Stimulated activated CD8-positive, alpha-beta memory T cell treated with anti-CD3 and anti-CD28 coated beads, Interleukin-12 subunit alpha, Interleukin-12 subunit beta, amount 100 ng/mL, for 4 hours (primary cell): ENCODE measurements around the gene HOXD8.

Experiments used
- DNase-seq: peaks from one replicate; pipeline ENCODE4 v3.0.0-alpha.2; 2020; ENCODE audit warnings: low read depth

Gene HOXD8

DNA sequence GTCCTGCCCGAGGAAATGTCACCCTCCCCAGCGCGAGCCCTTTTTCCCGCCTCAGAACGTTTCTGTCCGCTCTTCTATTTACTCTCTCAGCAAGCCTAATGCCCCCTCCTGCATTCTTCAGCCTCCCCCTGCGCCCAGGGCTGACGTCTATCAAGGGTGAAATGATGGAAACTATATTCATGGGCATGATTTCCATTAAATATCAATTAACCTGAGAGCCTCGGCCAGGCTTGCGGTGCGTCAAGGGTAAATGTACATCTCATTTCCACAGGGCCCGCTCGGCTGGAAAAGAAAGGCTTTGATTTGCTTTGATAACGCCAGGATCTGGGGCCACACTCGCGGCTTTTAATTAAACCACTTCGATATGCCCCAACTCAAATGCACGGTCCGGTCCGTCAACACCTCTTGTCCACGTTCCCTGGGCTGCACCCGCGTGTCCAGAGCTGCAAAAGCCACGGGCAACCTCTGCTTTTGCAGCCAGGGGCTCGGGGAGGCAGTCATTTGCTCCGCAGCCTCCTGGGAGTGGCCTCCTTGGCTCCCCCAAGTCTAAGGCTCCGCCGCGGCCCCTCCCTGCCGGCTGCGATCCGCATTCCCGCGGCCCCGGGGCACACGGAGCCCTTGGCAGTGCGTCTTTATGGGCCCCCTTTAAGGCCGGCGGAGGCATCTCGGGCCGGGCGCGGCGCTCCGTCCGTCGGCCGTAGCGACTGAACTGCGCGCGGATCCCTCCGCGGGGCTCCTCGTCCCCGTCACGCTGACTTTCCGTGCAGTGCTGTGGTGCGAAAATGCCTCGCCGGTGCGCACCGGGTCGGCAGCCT is at the start of gene HOXD8:
HOXD8 (plus strand) TSS at position 724 of the 815 bp plus-strand sequence. CDS start 662 bp downstream, outside the sequence.
- no peak for DNase-seq

DNA sequence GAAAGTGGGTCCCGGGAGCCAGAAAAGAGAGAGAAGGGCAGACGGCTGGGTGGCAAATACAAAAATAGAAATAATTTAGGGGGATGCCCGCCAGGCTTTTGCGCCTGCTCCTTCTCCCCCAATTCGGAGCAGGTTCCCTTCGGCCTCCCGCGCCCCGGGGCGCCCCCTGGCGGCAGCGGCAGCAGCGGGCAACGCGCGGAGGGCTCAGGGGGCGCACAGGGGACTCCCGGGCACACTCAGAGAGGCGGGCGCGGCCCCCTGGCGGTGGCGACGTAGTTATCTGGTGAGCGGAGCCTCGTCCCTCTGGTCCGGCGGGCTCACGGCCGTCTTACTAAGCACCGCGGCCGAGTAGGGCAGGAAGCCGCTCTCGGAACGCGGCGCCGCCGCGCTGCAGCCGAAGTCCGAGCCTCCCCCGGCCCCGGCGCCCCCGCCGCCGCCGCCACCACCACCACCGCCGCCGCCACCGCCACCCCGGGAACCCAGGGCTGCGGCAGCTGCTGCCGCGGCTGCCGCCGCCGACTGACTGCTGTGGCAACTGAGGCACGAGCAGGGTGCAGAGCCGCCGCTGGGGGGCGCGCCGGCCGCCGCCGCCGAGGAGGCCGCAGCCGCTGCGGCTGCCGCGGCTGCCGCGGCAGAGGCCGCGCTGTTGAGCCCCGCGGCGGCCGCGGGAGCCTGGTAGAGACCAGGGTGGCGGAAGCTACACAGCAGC is 49.5 kb upstream of the HOXD8 start:
- no peak for DNase-seq

DNA sequence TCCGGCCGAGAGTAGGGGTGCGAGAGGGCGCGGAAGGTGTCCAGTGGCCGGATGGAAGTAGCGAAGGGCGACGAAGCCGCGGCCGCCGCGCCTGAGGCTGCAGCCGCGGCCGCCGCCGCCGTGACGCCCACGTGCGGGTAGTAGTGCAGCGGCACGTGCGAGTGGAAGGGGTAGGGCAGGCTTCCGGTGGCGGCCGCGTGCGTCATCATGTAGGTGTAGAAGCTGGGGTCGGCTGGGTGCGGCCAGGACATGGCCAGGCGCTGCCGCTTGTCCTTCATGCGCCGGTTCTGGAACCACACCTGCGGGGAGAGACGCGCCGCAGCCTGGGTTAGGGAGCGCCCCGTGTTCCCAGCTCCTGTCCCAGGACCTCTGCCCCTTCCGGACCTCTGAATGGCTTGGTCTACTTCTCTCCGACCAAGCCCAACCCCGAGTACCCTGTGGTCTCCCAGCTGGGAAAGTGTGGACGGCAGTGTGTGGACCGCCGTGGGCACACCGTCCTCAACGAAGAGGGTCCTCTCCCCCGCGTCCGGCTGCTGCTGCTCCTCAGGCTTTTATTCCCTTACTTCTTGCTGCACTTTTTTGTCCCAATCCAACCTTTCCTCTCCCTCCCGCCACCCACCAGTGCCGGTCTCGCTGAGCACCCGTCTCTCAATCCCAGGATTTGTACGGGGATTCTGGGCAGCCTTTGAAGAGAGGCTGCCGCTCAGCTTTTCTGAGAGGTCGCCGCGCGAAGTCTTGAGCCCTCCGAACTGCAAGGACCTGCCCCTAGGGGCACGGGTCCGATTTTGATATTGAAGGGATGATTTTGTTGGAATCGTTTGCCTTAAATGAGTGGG is 48.7 kb upstream of the HOXD8 start:
- no peak for DNase-seq

DNA sequence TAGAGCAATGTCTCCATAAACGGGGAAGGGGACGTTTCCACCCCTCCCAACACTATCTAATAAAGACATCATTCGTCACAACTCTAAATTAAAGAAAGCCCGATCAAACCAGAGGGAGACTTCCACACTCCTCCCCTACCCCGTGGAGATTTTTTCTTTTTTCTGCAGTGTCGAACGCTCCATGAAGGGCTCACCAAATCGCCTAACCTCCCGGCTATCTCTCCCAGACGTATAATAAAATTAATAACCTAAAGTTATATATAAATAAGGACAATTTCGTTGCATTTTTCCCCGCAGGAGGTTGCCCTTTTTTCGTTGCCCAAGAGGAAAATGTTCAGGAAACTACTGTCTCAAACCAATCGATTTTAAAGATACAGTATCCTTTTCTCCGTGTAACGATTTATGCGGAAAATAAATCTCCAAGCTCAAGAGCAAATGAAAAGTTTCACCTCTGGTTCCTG is 48.1 kb upstream of the HOXD8 start:
- DNase-seq, result no peak

DNA sequence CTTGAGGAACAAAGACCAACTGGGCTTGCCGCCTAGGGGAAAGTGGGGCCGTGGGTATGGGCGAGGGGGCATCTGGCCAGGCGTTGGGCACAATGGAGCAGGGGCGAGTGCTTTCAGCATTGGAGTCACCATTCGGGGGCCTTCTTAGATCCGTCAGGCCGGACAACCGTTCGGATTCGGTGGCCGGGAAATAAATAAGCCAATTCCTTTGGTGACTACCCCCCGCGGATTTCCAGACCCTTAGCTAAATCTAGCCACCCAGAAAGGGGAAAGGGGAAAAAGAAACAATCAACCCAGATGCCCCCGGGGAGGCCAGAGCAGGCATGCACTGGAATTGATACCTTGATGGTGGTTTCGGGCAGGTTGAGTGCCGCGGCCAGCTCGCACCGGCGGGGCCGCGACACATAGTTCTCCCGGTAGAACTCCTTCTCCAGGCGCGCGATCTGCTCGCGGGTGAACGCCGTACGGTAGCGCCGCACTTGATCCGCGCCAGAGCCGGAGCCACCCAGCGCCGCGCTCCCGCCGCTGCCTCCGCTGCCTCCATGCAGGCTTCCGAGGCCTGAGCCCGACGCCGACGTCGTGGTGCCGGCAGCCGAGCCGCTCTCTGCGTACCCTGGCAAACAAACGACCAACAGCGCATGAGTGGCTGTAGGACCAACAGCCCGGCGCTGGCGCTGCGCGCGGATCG is 47.5 kb upstream of the HOXD8 start:
- DNase-seq, result no peak

DNA sequence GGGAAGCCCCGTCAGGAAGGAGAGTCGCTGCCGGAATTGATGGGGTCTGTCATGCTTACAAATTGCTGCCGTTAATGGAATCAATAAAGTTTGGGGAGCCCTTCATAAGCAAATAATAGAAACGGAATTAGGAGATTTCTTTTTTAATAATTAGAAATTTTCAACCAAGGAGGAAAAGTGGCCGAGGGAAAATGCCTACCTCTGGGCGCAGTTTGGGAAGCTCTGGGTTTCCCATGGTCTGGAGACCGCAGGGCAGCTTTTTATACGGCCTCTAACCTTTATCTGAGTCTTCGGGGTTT is 47.0 kb upstream of the HOXD8 start:
- DNase-seq, result no peak

DNA sequence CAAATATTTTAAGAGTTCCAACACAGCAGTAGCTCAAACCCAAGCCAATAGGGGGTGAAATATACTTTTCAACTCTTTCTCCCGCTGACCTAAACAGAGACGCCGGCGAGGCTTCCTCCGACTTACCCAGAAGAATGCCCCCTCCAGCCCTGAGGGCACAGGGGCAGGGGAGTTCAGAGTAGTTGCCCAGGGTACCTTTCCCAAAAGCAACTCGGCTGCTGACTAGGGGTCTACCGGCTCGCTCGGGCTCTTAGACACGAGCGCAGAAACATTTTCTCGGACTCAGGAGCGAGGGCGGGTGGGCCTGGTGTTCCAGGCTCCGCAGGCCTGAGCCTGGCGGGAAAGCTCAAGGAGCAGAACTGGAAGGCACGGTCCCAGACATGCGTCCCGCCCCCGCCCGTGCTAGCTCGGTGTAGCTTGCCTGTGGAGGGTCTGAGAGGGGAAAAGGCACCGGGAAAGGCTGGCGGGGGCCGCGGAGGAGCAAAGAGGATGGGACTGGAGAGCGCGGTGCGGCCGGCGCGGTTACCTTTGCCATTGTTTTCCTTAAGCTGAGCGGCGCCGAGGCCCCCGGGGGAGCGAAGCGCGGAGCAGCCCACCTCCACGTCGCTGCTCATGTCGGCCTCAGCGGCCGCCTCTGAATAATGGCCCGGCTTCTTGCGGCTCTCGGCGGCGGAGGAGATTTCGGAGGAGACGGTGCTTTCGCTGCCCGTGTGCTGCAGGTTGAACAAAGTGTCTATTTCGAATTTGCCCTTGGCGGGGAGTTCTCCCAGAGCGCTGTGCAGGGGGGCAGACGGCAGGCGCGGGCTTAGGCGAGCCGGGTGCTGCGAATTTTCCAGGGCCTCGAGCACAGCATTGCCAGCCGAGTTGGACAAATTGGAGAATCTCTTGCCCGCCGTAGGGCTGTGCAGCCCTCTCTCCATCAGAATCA is 46.4 kb upstream of the HOXD8 start:
- no peak for DNase-seq

DNA sequence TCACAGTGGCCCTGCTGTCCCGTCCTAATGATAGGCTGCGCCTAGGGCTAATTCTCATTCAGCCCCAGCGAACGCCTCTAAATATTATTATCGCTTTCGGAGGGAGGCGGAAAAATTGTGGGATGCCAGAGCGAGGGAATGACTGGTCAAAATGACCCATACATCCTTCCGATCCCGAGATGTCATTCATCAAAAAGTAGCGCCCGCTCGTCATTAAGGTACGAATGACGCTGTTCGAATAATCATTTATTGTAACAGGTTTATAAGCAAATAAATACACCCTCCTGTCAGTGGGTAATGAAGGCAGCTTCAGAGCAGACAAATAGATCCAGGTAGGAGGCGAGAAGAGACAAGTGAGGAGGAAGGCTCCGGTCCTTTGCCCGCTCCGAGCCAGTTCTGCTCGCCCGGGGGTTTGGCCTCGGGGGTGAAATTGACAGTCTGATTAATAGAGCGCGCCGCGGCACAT is 45.7 kb upstream of the HOXD8 start, which contains the start of gene EVX2:
EVX2 (minus strand) TSS at position 167 of the 466 bp plus-strand sequence. CDS start 186 bp downstream, outside the sequence.
- DNase-seq, result no peak

DNA sequence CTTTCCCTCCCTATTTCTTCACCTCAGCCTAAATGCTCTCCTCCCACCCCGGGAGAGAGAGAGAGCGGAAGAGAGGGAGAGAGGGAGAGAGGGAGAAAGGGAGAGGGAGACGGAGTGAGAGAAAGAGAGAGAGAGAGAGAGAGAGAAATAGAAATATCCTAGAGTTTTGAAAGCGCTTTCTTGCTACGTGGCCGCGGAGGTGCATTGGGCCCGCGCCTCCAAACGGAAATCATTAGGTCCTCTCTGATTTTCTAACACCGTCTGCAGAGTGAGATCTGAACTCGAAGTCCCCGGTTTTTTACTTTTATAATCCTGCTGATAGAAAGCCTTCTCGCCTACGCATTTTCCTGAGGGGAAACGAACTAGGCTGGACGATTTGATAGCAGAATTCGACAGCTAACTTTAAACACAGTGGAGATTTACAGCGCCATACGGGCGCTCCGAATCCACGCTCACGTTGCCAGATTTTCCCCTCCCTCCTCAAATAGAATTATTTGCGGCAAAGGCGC is 44.8 kb upstream of the HOXD8 start:
- no peak for DNase-seq

DNA sequence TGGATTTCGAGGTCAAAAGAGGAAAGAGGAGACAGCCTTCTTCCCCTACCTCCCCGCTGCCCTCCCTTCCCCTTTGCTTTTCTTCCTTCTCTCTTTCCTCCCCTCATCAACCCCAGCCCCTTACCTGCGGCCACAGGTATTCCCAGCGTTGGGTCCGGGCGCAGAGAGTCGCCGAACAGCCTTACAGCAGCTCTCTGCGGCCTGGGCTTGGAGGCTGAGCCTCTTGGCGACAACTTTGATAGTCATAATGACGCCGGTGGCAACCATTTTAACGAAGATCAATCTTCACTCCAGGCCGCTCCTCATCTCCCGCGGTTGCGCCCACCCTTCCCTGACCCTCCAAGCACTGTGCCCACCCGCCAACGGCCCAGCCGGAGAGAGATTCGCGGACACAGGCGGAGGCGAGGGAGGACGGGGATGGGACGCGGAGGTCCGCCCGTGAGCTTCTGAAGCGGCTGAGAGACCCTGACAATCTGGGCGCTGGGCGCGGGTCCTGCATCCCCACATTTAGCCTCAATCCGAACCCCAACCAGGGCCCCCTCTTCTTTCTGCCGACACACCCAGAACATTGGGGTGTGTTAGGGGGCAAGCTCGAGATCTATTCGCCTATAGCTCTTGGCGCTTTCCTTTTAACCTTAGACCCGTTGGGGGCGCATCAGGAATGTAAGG is 44.3 kb upstream of the HOXD8 start:
- DNase-seq, result no peak

DNA sequence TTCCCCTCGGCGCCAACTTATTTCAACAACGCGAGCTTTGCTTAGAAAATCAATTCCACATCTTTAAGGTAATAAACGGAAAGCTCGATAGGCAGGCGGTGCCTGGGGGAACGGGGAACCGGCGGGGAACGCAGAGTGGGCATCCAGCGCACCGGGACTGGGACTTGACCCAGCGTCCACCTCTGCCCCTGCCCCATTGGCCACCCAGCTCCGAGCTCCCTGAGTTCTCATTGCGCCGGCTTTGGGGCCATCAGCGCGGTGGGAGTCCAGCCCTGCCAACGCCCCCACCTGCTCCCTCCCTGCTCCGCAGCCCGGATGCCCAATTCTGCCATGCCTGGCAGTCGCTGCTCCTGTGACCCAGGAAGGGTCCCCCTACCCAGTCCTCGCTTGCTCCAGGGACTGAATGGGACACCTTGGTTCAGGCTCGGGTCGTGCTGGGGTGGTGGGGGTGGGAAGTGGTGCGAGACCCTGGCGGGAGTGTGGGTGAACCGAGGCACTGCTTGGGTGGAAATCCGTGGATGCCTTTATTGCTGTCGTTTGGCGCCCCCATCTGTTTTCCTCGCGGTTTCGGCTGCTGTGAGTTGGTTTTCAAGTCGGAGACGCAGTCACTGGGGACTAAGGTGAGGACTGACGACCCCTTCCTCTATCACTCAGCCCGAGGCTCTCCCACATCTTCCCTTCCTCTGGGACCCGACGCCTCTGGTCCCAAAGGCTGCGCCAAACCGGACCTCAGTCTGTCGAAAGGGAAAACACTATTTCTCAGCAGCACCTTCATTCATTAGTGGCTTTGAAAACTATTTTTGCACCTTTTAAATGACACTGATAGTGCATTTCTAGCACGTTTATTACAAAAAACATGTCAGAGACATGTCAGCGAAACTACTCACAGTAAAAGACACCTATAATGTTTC is 43.4 kb upstream of the HOXD8 start:
- DNase-seq, result no peak

DNA sequence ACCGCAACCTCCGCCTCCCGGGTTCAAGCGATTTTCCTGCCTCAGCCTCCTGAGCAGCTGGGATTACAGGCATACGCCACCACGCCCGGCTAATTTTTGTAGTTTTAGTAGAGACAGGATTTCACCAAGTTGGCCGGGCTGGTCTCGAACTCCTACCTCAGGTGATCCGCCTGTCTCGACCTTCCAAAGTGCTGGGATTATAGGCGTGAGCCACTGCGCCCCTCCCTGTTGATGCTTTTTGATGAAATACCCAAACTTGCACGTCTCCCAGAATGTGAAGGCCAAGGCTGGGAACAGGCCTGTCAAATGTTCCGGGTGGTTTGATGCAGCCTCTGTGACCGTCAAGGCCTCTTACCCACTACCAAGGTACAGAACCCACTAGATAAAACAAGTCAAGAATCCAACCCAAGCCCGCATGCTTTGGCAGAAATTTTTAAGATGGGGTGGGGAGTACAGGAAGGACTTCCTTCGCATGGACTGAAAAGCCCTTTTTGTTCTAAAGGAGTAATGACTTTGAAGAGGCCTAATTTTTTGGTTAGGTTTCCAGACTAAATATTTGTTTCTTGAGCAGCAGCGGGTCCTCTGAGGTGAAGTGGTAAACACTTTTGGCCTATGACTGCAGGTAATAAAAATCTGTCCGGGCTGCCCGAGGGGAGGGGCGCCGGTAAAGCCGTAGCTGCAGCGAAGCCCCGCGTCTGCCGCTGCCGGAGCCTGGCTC is 42.0 kb upstream of the HOXD8 start:
- DNase-seq, result no peak

DNA sequence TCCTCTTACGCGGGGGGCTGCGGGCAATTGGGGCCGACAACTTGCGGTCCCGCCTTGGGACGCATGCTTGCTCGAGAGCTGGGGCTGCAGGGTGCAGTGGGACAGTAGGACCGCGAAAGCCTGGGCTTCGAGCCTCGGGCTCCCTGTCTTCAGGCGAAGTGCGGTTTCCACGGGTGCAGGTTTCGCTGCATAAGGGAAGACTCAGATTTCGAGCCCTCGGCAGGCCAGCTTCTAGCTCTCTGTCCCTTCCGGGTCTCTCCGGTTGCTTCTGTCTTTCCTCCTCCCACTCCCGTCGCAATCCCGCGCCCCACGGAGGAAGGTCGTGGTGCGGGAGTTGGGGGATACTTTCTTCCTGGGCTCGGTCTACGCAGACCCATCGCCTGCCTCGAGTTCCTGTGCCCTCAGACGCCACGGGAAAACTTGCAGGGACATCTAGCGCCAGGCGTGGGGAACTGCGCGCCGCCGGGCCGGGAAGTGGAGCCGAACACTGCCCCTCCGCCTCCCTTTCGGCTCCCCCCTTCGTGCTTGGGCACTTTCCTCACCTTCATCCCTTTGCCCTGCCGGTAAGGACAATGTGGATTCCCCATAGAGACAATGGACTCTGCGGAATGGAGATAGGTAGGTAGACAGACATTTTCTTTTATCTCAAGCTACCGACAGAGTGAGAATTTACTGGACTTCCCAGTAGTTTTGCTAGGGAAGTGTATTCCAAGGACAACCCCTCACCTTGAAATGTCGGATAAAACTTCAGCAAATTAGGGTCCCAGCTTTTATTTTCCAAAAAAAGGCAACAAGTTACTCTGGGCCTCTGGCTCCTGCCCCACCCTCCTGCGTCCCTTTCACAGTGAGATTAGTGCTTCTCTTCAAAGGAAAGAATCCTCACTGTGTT is 41.2 kb upstream of the HOXD8 start:
- DNase-seq, result no peak

DNA sequence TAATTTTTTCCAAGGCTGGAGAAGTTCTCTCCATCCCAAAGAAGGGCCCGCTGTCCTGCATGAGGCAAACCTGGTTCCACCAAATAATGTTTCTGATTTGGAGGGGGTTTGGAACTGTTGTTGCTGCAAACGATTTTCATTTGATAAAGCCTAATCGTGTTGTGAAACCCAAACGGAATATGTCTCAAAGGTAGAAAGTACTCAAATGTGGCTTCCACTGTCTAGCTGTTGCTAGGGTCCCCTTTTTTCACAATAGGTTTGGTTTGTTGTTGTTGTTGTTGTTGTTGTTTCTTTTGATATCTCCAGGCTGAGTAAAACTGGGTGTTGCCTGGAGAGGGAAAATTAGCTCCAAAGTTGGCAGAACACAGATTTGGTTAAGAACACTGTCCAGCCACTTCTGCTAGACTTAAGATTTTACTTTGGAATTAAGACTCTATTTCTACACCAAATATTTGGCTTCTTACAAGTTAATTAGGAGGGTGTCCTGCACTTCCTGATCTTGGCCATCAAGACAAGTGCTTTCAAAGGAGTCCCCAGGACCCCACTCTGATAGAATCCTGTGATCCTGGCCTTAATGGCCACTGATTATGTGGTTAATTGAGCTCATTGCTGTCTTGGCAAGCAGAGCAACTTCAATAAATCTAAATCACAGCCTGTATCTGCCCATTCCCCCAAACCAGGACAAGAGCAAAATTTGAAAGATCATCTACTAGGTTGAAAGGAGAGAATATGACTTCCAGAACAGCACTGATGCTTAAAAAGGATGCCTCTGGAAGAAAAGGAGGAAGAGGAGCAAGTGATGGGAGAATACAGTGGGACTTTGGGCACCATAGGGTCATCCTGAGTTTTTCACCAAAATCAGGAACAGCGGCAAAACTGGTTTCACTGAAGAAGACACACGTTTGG is 40.3 kb upstream of the HOXD8 start:
- no peak for DNase-seq

DNA sequence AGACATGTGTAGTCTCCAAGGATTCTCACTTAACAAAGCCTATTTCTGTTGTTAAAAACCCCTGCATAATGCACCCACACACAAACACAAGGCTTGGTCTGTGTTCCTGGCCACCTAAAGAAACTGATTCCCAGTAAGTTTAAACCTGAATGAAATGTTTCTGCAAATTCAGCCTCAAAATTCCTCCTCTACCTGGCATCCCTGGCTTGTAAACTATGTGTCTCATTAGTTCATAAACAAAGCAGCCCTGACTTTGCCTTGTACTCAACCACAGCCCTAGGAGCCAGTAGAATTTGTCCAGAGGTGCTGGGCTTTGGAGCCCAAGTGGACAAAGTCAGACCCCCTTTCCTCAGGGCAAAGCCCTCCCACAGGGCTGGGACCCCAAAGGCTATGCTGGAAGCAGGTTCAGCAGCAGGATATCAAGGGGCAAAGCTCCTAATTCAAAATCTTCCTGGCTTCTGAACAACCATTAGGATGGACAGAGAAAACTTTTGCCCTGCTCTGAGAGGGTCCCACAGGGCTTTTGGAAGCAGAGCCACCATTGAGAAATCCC is 39.6 kb upstream of the HOXD8 start:
- DNase-seq, result no peak

DNA sequence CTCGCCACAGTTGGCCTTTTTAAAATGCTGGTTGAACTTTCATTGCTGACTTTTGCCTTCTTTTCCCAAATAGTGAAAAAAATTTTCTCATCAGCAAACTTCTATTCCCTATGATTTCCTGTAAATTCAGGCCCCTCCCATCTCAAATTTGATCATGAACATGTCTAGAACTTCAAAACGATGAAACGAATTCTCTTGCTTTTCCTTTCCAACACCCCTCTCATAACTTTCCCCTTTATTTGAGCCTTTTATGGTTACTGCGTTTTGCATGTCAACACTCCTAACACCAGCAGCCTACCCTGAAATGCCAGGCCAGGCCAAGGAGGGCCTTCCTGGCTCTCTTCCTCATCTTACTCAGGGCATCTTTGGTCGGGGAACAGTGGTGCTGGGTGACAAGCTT is 38.6 kb upstream of the HOXD8 start:
- DNase-seq, result no peak
